MV-4-11 (cell line): ENCODE data around the gene FCAR.
"Not testable (repeated sequence)": the region's sequence is repeated elsewhere in the genome, so short reads cannot be mapped to it uniquely, and the experiment has no call there.

Experiments used
- DNase-seq: peaks from one replicate; lab custom pipeline; 2025; lab: John Stamatoyannopoulos, UW

The FCAR gene

DNA sequence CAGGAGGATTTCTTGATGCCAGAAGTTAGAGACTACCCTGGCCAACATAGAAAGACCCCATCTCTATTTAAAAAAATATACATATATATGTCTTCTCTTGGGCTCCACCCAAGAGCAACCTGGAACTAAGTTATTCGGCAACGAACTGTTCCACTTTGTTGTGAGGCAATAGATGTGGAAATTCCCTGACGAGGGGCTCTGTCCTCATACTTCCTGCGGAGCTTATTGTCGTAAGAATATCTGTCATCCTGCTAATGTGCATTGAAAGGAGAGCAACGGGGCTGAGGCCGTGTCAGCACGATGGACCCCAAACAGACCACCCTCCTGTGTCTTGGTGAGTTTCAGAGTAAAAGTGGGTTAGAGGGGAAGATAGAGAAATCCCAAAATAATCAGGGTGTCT is at the start of gene FCAR:
FCAR (plus strand) TSS at position 246 of the 400 bp plus-strand sequence; CDS start at position 301, 55 bp downstream.
- DNase-seq = peak; percentile 54

DNA sequence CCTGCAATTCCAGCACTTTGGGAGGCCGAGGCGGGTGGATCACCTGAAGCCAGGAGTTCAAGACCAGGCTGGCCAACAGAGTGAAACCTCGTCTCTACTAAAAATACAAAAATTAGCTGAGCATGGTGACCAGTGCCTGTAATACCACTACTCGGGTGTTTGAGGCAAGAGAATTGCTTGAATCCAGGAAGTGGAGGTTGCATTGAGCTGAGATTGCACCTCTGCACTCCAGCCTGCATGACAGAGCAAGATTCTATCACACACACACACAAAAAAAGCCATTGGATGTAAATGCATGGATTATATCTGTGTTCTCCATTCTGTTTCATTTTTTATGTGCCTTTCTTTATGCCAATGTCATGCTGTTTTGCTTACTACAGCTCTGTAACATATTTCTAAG is 49.6 kb upstream of the FCAR start:
- not testable (repeated sequence) for DNase-seq

DNA sequence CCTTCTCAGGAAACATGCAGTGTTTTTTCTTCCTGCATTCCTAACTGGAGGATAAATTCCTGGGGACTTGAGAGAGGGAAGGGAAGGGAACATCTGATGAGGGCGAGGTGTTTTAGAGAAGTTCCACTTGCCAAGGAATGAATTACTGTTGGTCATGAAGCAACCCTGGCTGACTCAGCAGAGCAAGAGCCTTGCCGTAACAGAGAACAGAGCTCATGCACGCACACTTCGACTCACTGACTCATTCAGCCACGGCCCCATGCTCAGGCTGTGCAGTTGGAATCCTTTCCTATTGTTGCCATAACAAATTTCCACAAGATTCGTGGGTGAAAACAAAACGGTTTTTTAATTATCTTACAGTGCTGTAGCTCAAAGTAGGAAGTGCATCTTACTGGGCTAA is 48.7 kb upstream of the FCAR start:
- DNase-seq = peak; percentile 81

DNA sequence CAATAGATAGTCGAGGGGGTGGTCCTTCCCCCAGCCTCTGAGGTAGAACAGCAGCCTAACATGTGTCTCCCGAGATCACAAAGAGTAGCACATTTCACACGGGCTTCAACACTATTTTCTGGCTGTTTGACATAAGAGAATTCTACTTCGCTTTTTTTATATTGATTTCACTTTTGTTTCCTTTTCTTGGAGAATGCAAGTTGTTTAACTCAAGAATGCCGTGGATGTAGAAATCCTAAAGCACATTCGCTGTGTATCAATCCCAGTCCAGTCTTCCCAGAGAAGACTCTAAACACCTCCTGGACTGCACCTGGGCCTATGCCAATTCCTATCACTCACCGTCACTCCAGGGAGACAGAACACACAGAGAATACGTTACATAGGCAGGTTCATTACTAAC is 46.0 kb upstream of the FCAR start:
- DNase-seq = not testable (repeated sequence)

DNA sequence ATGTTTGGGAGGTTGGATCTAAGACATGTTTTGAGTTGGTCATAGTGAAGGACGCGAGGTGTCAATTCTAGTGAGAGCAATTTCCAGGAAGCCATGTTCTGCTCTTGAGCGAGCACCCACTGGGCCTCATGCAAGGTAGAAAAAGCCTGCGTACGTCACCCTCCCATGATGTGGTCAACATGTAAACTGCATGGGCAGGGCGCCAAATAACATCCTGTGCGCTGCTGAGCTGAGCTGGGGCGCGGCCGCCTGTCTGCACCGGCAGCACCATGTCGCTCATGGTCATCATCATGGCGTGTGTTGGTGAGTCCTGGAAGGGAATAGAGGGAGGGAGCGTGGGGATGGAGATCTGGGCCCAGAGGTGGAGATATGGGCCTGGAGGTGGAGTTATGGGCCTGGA is 41.5 kb upstream of the FCAR start, which contains the start of gene KIR2DS4:
KIR2DS4 (plus strand) TSS at position 181 of the 400 bp plus-strand sequence.
- DNase-seq = not testable (repeated sequence)

DNA sequence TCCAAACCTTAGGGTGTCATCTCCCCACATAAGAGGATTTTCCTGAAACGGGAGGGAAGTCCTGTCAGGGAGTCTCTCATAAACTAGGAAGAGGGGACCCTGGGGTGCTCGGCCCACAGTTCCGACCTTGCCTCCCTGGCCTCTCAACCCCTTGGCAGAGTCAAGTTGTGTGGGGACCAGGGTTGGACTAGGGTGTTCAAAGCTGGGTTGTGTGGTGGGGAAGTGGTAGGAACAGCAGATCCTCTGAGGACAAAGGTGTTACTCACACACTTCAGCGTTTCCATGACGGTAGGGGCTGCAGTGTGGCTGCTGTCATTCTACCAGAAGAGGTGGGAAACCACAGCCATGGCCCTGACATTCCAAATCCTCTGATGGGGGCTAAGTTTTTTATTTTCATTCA is 38.9 kb upstream of the FCAR start:
- not testable (repeated sequence) for DNase-seq

DNA sequence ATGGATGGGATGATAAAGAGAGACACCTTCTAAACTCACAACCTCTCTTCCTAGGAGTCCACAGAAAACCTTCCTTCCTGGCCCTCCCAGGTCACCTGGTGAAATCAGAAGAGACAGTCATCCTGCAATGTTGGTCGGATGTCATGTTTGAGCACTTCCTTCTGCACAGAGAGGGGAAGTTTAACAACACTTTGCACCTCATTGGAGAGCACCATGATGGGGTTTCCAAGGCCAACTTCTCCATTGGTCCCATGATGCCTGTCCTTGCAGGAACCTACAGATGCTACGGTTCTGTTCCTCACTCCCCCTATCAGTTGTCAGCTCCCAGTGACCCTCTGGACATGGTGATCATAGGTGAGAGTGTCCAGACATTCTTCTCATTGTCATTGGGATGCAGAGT is 36.5 kb upstream of the FCAR start:
- DNase-seq = not testable (repeated sequence)

DNA sequence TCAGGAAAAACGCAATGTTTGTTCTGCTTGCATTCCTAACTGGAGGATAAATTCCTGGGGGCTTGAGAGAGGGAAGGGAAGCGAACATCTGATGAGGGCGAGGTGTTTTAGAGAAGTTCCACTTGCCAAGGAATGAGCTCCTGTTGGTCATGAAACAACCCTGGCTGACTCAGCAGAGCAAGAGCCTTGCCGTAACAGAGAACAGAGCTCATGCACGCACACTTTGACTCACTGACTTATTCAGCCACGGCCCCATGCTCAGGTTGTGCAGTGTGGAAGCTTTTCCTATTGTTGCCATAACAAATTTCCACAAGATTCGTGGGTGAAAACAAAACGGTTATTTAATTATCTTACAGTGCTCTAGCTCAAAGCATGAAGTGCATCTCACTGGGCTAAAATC is 30.9 kb upstream of the FCAR start:
- DNase-seq = not testable (repeated sequence)

DNA sequence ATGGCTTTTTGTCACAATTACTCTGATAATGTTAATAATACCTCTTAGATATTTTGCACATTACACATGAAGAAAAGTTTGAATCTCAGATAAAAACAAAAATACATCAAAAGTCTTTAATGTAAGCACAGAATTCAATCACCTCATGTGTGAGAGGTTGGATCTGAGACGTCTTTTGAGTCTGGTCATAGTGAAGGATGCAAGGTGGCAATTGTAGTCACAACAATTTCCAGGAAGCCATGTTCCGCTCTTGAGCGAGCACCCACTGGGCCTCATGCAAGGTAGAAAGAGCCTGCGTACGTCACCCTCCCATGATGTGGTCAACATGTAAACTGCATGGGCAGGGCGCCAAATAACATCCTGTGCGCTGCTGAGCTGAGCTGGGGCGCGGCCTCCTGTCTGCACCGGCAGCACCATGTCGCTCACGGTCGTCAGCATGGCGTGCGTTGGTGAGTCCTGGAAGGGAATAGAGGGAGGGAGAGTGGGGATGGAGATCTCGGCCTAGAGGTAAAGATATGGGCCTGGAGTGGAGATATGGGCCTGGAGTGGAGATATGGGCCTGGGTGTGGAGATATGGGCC is 23.9 kb upstream of the FCAR start, which contains the start of gene KIR3DL2:
KIR3DL2 (plus strand) TSS at position 383 of the 580 bp plus-strand sequence; CDS start at position 416, 33 bp downstream.
- DNase-seq = not testable (repeated sequence)

DNA sequence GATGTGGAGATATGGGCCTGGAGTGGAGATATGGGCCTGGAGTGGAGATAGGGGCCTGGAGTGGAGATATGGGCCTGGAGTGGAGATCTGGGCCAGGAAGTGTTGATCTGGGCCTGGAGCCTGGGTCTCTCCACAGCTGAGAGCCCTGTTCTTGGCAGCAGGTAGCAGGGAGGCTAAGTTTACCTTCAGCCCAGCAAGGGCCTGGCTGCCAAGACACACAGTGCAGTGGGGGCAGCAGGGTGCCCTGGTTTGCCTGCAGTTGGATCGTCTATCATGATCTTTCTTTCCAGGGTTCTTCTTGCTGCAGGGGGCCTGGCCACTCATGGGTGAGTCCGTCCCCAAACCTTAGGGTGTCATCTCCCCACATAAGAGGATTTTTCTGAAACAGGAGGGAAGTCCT is 23.1 kb upstream of the FCAR start:
- no peak for DNase-seq

DNA sequence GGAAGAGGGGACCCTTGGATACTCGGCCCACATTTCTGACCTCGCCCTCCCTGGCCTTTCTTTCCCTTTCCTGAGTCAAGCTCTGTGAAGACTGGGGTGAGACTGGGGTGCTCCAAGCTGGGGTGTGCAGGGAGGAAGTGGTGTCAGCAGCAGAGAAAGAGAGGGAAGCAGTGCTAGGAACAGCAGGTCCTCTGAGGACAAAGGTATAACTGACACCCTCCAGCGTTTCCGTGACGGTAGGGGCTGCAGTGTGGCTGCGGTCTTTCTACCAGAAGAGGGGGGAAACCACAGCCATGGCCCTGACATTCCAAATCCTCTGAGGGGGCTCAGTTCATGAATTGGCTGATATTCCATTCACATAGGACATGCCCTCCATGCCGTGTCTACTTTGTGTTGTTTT is 22.7 kb upstream of the FCAR start:
- DNase-seq = no peak

DNA sequence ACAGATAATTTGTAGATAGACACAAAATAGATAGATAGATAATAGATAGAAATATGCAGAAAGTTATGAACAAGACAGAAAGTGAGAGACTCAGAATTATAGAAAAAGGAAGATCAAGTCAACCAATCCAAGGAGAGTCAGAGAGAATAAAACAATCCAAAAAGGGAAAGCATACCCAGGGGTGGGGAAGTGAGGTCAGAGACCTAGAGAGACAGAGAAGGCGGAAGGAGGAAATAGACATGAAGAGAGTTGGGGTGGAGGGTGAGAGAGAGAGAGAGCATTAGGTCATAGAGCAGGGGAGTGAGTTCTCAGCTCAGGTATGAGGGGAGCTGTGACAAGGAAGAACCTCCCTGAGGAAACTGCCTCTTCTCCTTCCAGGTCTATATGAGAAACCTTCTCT is 18.8 kb upstream of the FCAR start:
- DNase-seq = peak; percentile 29

DNA sequence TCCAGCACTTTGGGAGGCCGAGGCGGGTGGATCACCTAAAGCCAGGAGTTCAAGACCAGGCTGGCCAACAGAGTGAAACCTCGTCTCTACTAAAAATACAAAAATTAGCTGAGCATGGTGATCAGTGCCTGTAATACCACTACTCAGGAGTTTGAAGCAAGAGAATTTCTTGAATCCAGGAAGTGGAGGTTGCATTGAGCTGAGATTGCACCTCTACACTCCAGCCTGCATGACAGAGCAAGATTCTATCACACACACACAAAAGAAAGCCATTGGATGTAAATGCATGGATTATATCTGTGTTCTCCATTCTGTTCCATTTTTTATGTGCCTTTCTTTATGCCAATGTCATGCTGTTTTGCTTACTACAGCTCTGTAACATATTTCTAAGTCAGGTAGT is 15.6 kb upstream of the FCAR start:
- not testable (repeated sequence) for DNase-seq

DNA sequence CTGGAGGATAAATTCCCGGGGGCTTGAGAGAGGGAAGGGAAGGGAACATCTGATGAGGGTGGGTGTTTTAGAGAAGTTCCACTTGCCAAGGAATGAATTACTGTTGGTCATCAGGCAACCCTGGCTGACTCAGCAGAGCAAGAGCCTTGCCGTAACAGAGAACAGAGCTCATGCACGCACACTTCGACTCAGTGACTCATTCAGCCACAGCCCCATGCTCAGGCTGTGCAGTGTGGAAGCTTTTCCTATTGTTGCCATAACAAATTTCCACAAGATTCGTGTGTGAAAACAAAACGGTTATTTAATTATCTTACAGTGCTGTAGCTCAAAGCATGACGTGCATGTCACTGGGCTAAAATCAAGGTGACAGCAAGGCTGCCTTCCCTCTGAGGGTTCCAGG is 14.6 kb upstream of the FCAR start:
- peak; percentile 86 for DNase-seq

DNA sequence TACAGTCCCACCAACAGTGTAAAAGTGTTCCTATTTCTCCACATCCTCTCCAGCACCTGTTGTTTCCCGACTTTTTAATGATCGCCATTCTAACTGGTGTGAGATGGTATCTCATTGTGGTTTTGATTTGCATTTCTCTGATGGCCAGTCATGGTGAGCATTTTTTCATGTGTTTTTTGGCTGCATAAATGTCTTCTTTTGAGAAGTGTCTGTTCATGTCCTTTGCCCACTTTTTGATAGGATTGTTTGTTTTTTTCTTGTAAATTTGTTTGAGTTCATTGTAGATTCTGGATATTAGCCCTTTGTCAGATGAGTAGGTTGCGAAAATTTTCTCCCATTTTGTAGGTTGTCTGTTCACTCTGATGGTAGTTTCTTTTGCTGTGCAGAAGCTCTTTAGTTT is 10.6 kb upstream of the FCAR start:
- not testable (repeated sequence) for DNase-seq

DNA sequence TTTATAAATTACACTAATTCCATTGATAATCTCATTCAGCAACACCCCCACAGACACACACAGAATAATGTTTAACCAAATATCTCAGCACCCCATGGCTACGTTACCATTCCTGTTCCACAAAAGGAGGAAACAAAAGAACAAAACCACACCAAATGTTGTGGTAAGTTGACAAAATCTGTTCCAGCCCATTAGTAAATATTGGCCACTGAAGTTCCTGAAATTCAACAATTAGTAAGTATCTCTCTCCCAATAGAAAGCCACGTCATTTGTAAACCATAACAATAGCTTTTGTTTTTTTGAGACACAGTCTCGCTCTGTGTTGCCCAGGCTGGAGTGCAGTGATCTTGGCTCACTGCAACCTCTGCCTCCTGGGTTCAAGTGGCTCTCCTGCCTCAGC is 2.3 kb upstream of the FCAR start:
- DNase-seq = peak; percentile 78

DNA sequence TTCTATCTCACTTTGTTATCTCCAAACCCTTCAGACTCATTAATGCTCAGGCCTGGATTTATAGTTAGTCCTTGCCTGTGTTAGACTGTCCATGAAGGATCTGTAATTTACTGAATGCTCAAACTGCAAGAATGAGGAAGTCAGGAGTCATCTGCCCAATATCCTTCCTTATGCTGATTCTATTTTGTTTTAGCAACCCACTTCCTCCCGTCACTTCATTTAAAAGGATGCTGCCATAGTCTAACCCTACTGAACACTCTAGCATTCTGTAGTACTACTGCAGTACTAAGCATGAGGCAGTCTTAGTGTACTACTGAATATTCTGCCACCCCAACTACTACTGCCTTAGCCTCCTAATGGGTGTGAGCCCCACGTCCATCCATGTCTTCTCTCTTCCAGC is 1.5 kb downstream of the FCAR start:
- DNase-seq = peak; percentile 94

DNA sequence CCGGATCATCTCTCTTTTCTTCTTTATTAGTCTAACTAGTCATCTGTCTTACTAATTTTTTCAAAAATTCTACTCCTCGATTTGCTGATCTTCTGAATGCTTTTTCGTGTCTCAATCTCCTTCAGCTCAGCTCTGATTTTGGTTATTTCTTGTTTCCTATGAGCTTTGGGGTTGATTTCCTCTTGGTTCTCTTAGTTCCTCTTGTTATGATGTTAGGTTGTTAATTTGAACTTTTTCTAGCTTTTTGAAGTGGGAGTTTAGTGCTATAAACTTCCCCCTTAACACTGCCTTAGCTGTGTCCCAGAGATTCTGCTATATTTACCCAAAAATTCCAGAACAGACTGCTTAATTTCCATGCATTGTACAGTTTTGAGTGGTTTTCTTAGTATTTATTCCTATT is 3.4 kb downstream of the FCAR start:
- peak; percentile 31 for DNase-seq

DNA sequence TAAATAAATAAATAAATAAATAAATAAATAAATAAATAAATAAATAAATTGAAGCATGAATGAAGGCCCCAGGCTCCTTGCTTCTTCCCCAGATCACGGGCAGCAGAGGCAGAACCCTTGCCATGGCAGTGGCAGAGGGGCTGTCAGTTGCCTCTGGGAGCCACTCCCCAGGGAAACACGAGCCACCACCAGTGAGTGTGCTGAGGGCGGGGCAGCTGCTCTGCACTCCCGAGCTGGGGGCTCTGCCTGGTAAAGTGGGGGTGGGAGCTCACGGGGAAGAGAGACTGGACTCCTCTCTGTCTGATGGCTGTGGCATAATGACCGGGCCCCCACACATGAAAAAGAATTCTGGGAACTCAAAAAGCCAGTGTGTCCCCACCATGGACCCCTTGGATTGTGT is 7.8 kb downstream of the FCAR start:
- DNase-seq = no peak

DNA sequence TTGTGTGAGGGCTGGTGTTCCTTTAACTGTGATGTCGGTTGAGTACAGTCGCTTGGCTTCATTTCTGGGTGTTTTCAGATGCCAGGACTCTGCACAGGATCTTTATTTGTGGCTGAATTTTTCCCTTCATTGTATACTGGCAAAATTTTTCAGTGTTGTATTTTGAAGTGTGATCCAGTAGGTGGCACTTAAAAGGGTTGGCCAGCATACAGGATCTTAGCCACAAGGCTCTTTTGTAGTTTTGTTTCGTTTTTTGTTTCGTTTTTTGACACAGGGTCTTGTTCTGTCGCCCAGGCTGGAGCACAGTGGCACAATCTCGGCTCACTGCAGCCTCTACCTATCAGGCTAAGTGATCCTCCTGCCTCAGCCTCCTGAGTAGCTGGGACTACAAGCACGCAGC is 8.7 kb downstream of the FCAR start:
- DNase-seq = peak; percentile 82

DNA sequence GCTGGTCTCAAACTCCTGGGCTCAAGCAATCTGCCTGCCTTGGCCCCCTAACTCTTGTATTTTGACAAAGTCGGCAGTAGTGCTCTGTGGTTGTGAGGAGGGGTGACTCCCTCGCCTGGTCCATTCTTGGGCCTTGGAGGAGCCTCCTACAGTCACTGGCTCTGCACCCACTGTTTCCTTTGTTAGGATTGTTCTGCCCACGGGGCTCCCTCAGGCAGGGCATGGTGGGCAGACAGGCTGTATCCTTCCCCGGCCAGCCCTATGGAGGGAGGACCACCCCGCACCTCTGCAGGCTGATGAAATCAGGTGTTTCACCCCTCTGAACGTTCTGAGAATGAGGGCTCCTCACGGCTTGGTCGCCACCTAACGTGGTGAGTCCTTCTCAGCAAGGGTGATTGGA is 9.2 kb downstream of the FCAR start:
- no peak for DNase-seq

DNA sequence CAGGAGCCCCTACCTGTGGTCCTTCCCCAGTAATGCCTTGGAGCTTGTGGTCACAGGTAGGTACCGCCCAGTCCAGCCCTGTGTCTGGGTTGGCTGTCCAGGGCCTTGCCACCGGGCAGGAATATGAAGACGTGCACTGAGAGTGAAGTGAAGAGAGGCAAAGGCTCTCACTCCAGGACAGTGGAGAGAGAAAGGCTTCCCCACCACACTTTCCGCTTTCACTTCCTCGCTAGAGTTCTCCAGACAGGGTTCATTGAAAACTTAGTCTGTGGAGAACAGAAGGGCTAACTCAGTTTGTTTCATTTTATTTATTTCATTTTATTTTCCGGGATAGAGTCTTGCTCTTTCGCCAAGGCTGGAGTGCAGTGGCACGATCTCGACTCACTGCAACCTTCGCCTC is 14.2 kb downstream of the FCAR start:
- peak; percentile 71 for DNase-seq

DNA sequence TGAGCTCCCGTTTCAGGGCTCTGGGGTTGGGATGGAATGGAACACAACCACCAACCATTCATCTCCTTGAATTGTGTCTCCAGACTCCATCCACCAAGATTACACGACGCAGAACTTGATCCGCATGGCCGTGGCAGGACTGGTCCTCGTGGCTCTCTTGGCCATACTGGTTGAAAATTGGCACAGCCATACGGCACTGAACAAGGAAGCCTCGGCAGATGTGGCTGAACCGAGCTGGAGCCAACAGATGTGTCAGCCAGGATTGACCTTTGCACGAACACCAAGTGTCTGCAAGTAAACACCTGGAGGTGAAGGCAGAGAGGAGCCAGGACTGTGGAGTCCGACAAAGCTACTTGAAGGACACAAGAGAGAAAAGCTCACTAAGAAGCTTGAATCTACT is 15.5 kb downstream of the FCAR start:
- no peak for DNase-seq

DNA sequence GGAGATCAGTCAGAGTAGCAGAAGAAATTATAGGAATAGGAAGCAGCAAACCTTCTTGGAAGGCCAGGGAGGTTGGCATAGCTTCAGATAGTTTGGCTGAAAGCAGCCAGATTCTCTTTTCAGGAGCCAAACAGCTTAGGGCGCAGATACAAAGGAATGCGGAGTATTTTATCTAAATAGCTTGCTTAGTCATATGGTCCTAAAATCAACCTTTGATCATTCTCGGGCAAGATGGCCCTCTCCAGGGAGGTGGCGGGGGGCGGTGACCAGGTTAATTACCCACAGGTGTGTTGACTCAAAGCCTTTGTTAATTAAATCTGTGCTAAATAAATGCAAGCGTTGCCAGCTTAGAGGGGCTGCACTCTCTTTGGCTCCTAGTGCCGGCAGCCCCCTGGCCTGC is 19.4 kb downstream of the FCAR start:
- DNase-seq = no peak
